Activated T-cell treated with anti-CD3 and anti-CD28 coated beads, Interleukin-2, amount 50 U/mL, for 1 hour (primary cell): ENCODE data around the gene GOLIM4.
"Not testable (repeated sequence)": the region's sequence is repeated elsewhere in the genome, so short reads cannot be mapped to it uniquely, and the experiment has no call there.

ENCODE experiments used
- DNase-seq: peaks from one replicate; pipeline ENCODE4 v3.0.0-alpha.2; 2020

The GOLIM4 gene

GRCh38 chr3:168047936-168048335, 47.8 kb downstream of the GOLIM4 start:
- DNase-seq, result no peak

- no peak for DNase-seq
Observed at GRCh38 chr3:168047190-168047795, 48.4 kb downstream of the GOLIM4 start.

DNA sequence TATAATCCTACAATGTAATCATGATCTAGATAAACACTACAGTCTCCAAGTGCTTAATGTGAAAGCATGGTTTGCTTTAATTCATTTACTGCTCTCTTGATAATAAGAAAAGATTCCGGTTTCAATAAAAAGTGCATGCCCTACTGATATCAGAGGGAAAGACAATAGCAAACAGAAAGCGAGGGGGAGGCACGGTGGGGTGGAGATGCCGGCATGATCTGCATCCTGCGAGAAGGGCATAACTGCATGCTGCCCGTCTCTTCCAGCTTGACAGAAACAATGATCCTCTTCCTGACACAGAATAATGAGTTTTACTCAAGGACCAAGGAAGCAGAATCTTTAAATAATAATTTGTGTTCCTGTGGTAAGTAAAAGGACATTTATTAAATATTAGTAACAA, 51.7 kb downstream of the GOLIM4 start:
- no peak for DNase-seq

DNA sequence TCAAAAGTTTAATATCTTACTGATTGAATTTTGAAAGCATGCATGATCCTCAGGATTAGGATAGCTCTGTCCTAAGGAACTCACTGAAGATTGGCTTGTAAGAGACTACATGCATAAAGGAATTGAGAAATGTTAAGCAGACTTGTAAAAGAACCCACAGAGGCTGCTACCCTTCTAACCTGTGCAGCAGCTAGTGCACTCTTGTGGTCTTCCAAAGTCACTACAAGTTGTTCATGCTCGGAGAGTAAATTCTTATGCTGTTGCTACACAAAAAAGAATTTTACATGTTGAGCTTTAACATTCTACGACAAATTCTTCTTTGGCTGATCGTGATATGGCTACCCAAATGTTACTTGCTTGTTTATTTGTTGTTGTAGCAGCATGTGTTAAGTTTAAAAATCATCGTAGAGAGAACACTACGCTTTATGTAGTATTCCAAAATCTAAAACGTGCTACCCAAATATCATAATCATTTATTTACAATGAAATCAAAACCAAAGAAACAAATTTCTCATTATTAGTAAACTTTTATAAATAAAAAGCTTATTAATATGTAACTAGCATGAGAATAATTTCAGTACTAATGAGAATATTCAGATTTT, 55.0 kb downstream of the GOLIM4 start:
- no peak for DNase-seq

DNA sequence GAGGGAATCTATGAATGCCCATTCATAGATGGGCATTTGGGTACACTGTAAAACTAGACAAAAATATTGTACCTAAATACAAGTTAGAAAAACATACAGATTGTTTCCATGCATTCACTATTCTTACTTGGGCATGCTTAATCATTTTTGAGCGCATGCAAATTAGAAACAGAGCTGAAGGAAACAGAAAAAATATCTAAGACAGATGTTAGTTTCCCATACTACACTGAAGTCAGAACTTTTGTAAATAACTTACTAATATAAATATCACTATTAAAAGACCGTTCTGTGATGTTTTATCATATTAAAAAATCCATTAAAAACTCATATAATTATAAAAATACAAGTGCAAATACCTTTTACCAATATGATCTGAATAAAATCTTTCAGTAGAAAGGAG, 58.7 kb downstream of the GOLIM4 start:
- DNase-seq, result no peak

DNA sequence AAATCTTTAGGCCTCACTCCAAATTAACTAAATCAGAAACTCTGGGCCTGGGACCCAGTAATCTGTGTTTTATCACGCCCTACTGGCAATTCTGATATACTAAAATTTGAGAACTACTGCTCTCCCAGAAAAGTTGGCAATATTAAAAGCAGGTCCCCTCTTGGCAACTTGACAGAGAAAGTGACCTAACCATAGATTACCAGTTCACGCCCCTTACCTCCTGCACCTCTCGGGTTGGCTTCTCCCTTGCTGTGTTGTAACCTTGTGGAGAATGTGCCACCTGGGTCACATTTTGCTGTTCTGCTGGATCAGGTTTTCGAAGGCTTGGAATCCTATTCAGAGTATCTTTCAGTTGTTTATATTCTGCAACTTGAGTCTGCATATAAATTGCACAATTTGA, 59.1 kb downstream of the GOLIM4 start:
- DNase-seq, result no peak

DNA sequence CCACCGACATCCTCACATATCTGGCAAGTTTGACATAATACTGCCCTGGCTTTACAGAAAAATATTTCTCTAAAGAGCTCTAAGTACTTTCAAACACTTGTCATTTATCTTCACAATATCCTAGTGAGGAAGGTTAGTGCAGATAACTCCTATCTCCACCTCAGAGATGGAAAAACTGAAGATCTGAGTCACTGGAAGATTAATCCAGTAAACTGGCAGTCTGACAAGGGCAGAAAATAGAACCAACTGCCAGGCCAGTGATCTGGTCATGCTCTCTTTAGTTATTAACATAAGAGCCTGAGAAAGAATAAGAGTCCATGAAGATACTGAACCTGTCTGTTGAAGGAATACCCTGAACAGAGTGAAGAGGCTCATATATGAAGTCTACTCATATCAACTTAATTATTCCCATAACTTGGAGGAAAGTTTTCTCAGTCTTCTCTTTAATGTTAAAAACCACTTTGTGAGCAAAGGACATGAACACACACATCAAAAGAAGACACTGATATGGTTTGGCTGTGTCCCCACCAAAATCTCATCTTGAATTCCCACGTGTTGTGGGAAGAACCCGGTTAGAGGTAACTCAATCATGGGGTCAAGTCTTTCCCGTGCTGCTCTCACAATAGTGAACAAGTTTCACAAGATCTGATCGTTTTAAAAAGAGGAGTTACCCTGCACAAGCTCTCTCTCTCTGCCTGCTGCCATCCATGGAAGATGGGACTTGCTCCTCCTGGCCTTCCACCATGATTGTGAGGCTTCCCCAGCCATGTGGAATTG, 61.4 kb downstream of the GOLIM4 start:
- no peak for DNase-seq

GRCh38 chr3:168030577-168030976, 65.1 kb downstream of the GOLIM4 start:
- no peak for DNase-seq

GRCh38 chr3:168029705-168030104, 66.0 kb downstream of the GOLIM4 start:
- DNase-seq, result no peak

DNA sequence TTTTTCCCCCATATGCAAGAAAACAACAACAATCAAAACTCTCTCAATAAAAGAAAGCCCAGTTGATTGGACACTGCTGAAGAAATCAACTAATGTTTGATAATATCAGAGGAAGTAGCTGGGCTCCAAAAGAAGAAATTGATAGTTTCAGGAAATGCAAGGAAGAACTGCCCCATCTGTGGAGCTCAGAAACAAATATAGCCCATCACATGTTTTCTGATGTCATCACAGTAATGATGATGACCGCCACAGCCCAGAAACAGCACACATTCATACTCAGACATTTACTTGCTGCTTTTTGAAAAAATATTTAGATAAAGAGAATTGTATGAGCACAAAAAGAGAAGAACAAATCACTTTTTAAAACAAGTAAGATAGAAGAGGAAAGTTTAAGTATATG, 67.6 kb downstream of the GOLIM4 start:
- no peak for DNase-seq

GRCh38 chr3:168026764-168027163, 69.0 kb downstream of the GOLIM4 start:
- no peak for DNase-seq

- no peak for DNase-seq
Observed at GRCh38 chr3:168025076-168025475, 70.6 kb downstream of the GOLIM4 start.

- no peak for DNase-seq
Observed at GRCh38 chr3:168024537-168024941, 71.2 kb downstream of the GOLIM4 start.

- no peak for DNase-seq
Observed at GRCh38 chr3:168021737-168022450, 73.8 kb downstream of the GOLIM4 start.

GRCh38 chr3:168011280-168011679, 84.4 kb downstream of the GOLIM4 start:
- not testable (repeated sequence) for DNase-seq

DNA sequence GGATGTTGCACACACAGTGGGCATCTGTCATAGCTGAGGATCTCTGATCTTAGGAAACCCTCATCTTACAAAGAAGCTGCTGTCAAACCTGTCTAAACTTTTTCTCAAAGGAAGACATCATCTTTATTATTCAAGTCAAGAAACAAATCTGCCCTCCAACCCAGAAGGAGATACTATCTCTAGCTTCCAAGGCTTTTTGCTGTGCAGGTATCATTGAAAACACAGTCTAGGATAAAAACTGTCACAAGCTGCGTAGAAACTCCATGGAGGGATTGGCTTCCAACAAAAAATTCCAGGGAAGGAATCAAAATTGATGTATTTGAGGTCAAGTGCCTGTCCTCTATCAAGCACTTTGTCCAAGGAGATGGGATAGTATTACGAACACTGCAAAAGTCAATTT, 89.1 kb downstream of the GOLIM4 start:
- no peak for DNase-seq

DNA sequence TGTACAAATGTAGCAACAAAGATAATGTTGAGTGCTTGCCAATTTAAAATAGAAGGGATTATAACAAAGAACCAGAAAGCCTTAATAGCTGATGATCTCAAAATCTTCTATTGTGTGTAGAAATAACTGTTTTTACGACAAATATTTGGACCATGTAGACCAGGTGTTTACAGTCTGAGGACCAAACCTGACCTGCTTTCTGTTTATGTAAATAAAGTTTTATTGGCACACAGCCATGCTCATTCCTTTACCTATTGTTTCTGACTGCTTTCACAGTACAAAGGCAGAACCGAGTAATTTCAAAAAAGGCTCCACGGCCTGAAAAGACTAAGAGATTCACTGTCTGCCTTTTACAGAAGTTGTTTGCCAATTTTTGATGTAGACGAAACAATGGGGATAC, 91.8 kb downstream of the GOLIM4 start:
- DNase-seq, result no peak

GRCh38 chr3:168002786-168003368, 92.8 kb downstream of the GOLIM4 start:
- no peak for DNase-seq

DNA sequence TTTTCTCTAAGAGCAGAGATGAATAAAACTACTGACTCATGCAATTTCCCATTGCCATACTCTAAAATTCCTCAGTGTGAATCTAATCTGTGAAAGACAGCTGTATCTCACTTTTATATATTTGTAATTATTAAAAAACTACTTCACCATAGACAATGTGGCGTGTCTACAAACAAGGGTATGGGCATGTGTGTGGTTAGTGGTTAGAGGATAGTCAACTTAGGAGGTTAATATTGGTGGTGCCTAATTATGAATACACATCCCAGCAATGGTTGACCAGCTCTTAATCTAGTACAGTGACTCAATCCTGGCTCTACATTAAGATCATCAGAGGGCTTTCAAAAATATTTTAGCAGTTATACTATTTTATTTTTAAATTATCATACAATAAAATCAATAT, 94.5 kb downstream of the GOLIM4 start:
- DNase-seq, result no peak

- DNase-seq, result no peak
Observed at GRCh38 chr3:167998253-167998652, 97.5 kb downstream of the GOLIM4 start.

- DNase-seq, result no peak
Observed at GRCh38 chr3:167996514-167996913, 99.2 kb downstream of the GOLIM4 start.

GRCh38 chr3:167992381-167992780, 103.3 kb downstream of the GOLIM4 start:
- DNase-seq, result no peak

GRCh38 chr3:167991213-167991612, 104.5 kb downstream of the GOLIM4 start:
- DNase-seq, result no peak
